NCI-H2081 treated with DMSO at 0.1 percent for 48 hours (cell line): ENCODE measurements around the gene IRS1.

ENCODE experiments used
- DNase-seq: peaks from one replicate; lab custom pipeline; 2025; lab: John Stamatoyannopoulos, UW

IRS1 gene

GRCh38 chr2:226720948-226721347, 78.7 kb downstream of the IRS1 start:
- no peak for DNase-seq

GRCh38 chr2:226717719-226718118, 81.9 kb downstream of the IRS1 start:
- no peak for DNase-seq

- no peak for DNase-seq
These were observed 83.5 kb downstream of the IRS1 start for GRCh38 chr2:226716126-226716525.

GRCh38 chr2:226715347-226715990, 84.2 kb downstream of the IRS1 start:
- no peak for DNase-seq

GRCh38 chr2:226712941-226713340, 86.7 kb downstream of the IRS1 start:
- no peak for DNase-seq

GRCh38 chr2:226711606-226712296, 87.9 kb downstream of the IRS1 start:
- no peak for DNase-seq

- no peak for DNase-seq
These were observed 92.1 kb downstream of the IRS1 start for GRCh38 chr2:226707499-226707898.

- DNase-seq: no peak
These were observed 93.7 kb downstream of the IRS1 start for GRCh38 chr2:226705965-226706364.

GRCh38 chr2:226705133-226705886, 94.3 kb downstream of the IRS1 start:
- DNase-seq: no peak

GRCh38 chr2:226703514-226703913, 96.1 kb downstream of the IRS1 start:
- no peak for DNase-seq

- no peak for DNase-seq
These were observed 97.2 kb downstream of the IRS1 start for GRCh38 chr2:226702376-226702775.

- DNase-seq: no peak
These were observed 98.6 kb downstream of the IRS1 start for GRCh38 chr2:226701052-226701451.

GRCh38 chr2:226699321-226699720, 100.3 kb downstream of the IRS1 start:
- DNase-seq: no peak

GRCh38 chr2:226698671-226699070, 100.9 kb downstream of the IRS1 start:
- DNase-seq: no peak

GRCh38 chr2:226694586-226695284, 104.9 kb downstream of the IRS1 start:
- DNase-seq: no peak

- DNase-seq: no peak
These were observed 105.5 kb downstream of the IRS1 start for GRCh38 chr2:226694149-226694548.

GRCh38 chr2:226693521-226693920, 106.1 kb downstream of the IRS1 start:
- no peak for DNase-seq

- DNase-seq: no peak
These were observed 107.0 kb downstream of the IRS1 start for GRCh38 chr2:226692521-226693126.

GRCh38 chr2:226691255-226691654, 108.4 kb downstream of the IRS1 start:
- no peak for DNase-seq

- no peak for DNase-seq
These were observed 109.1 kb downstream of the IRS1 start for GRCh38 chr2:226690461-226691024.

- DNase-seq: no peak
These were observed 111.9 kb downstream of the IRS1 start for GRCh38 chr2:226687641-226688253.
